Prostate gland (tissue), 2 donors: Measurements from ENCODE around the gene TTN. TPM values are rescaled to one million over a fixed set of nuclear protein-coding genes. Genes with fewer than 3 reads are reported as not detected.

Source experiments
- DNase-seq: peaks from one replicate; pipeline ENCODE4 v3.0.0-alpha.2; 2019; ENCODE audit warnings: low spot score
- H3K27ac ChIP-seq, 2 donors: fragments of 200-600 bp; sonication (generic); 2 replicates each; pipeline ENCODE4 v1.5.1; 2017 to 2019
- H3K27me3 ChIP-seq: fragments of 200-600 bp; sonication (generic); replicated peaks from 2 replicates; pipeline ENCODE4 v1.5.1; 2019; ENCODE audit not compliant: insufficient read depth
- H3K36me3 ChIP-seq, 2 donors: fragments of 200-600 bp; sonication (generic); 1 replicate in 1 of 2; 2 replicates in 1 of 2; pipeline versions ENCODE4 v1.5.1 to v1.8.1; 2017 to 2019
- H3K4me1 ChIP-seq: fragments of 200-600 bp; sonication (generic); replicated peaks from 2 replicates; pipeline ENCODE4 v1.5.1; 2019
- H3K4me3 ChIP-seq, 2 donors: fragments of 200-600 bp; sonication (generic); 2 replicates each; pipeline ENCODE4 v1.5.1; 2017 to 2019
- H3K9me3 ChIP-seq: fragments of 200-600 bp; sonication (generic); 2 replicates; pipeline ENCODE4 v1.5.1; 2017
- CTCF ChIP-seq, 4 experiments: fragments of 200-600 bp in 2 of 4; fragments of 450-650 bp in 2 of 4; sonication (generic) in 2 of 4; IDR thresholded peaks; 1 replicate in 3 of 4; 2 replicates in 1 of 4; pipeline ENCODE4 v1.5.1; 2016 to 2019; ENCODE audit warnings: antibody characterized with exemption in 4 of 4, mild to moderate bottlenecking in 2 of 4, moderate library complexity in 2 of 4
- POLR2A ChIP-seq: fragments of 450-650 bp; IDR thresholded peaks from one replicate; pipeline ENCODE4 v1.6.1; 2016; ENCODE audit warnings: antibody characterized with exemption, mild to moderate bottlenecking
- POLR2AphosphoS5 ChIP-seq: sonication (generic); formaldehyde crosslinking; IDR thresholded peaks from one replicate; pipeline ENCODE4 v1.6.1; 2017; ENCODE audit warnings: antibody characterized with exemption
- WGBS: methylation state at CpG from one replicate; pipeline ENCODE4 v1.1.5; 2018; 5-methylcytosine and 5-hydroxymethylcytosine counted together
- intact Hi-C: fragments of 100-400 bp; cut with DNase I; formaldehyde crosslinking; loops from one replicate; pipeline ENCODE4 v1.14.2; 2022
- total RNA-seq, 2 donors: library from RNA; depleted of rRNA; stranded (reverse); fragments of >200 nt; gene quantifications; one replicate each; pipeline ENCODE4 v1.1.0, GENCODE V29; 2016

TTN gene
- total RNA-seq, 2 donors from 2014 or later, result 10.3 to 36.8 TPM

- Histone ChIP-seq H3K27ac (no peak overlapping the region), H3K4me3 (no peak overlapping the region), H3K9me3 (no peaks in the 10 kb centered on the region), H3K36me3 (no peaks in the 10 kb centered on the region), H3K27me3 (no peaks in the 10 kb centered on the region), H3K4me1 (no peaks in the 10 kb centered on the region)
- DNase-seq, result no peak
- TF ChIP-seq CTCF (IDR thresholded peaks at IDR 0.05), result no peak
- no peak for TF ChIP-seq POLR2AphosphoS5
- TF ChIP-seq POLR2A, result no peak
- intact Hi-C loops, result no loop called here
- 100% methylated on average over 2 of the region's 2 CpGs for WGBS
Measured at GRCh38 chr2:178514664-178515063, 292.6 kb downstream of the TTN start.

GRCh38 chr2:178513876-178514275, 293.3 kb downstream of the TTN start:
- H3K9me3 ChIP-seq, result no peaks in the 10 kb centered on the region
- TF ChIP-seq CTCF (IDR thresholded peaks at IDR 0.05), result no peak
- no peak for TF ChIP-seq POLR2A
- no peak for TF ChIP-seq POLR2AphosphoS5
- DNase-seq, result no peak
- H3K4me1 ChIP-seq, result no peaks in the 10 kb centered on the region
- H3K27ac ChIP-seq, result no peak overlapping the region
- intact Hi-C loops, result no loop called here
- WGBS, result 98% methylated on average over 4 of the region's 4 CpGs
- H3K36me3 ChIP-seq, result no peaks in the 10 kb centered on the region
- H3K4me3 ChIP-seq, result no peak overlapping the region
- H3K27me3 ChIP-seq, result no peaks in the 10 kb centered on the region

GRCh38 chr2:178512484-178512883, 294.7 kb downstream of the TTN start:
- 93% methylated on average over 2 of the region's 2 CpGs for WGBS

GRCh38 chr2:178510384-178510783, 296.8 kb downstream of the TTN start:
- DNase-seq, result no peak
- TF ChIP-seq POLR2A, result no peak
- TF ChIP-seq CTCF (IDR thresholded peaks at IDR 0.05), result no peak
- Histone ChIP-seq H3K27me3 (no peaks in the 10 kb centered on the region), H3K9me3 (no peaks in the 10 kb centered on the region), H3K36me3 (no peaks in the 10 kb centered on the region), H3K4me3 (no peak overlapping the region), H3K4me1 (no peaks in the 10 kb centered on the region), H3K27ac (no peak overlapping the region)
- intact Hi-C loops, result no loop called here
- 90% methylated on average over 6 of the region's 6 CpGs for WGBS

More at GRCh38 chr2:178512484-178512883, 294.7 kb downstream of the TTN start:
- intact Hi-C loops, result no loop called here
- TF ChIP-seq POLR2AphosphoS5, result no peak
- no peak for TF ChIP-seq CTCF (IDR thresholded peaks at IDR 0.05)
- TF ChIP-seq POLR2A, result no peak
- Histone ChIP-seq H3K4me3 (no peak overlapping the region), H3K27ac (no peak overlapping the region), H3K4me1 (no peaks in the 10 kb centered on the region), H3K36me3 (no peaks in the 10 kb centered on the region), H3K9me3 (no peaks in the 10 kb centered on the region), H3K27me3 (no peaks in the 10 kb centered on the region)
- no peak for DNase-seq

DNA sequence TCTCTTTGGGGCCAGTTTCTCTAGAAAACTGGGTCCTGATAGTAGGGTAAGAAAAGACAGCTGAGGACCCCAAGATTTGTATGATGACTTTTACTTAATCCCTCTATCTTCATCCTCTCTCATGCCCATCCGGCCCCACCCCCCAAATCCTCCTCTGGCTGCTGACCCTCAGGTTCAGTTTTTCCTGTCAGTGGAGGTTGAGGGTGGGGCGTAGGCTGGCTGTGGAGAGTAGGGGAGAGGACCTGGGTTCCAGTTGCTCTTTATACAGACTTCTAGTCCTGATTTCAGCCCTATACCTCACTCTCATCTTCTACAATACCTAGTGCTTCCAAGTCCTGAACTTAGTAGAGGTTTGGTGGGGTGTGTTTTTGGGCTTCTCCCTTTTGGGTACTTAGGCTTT, 298.6 kb downstream of the TTN start:
- TF ChIP-seq CTCF (IDR thresholded peaks at IDR 0.05) (no peak), POLR2A (no peak), POLR2AphosphoS5 (no peak)
- Histone ChIP-seq H3K4me1 (no peaks in the 10 kb centered on the region), H3K9me3 (no peaks in the 10 kb centered on the region), H3K27ac (no peak overlapping the region), H3K27me3 (no peaks in the 10 kb centered on the region), H3K4me3 (no peak overlapping the region), H3K36me3 (no peaks in the 10 kb centered on the region)
- 97% methylated on average over 2 of the region's 2 CpGs for WGBS
- intact Hi-C loops, result no loop called here
- no peak for DNase-seq
